HFFc6 (cell line): ENCODE results near the gene DHRS1. TPM values are rescaled to one million over a fixed set of nuclear protein-coding genes. Genes with fewer than 3 reads are reported as not detected.
A peak's percentile ranks its signal among the peaks of the same experiment; 100 is the strongest.

Experiments used
- DNase-seq: peaks from one replicate; pipeline ENCODE4 v3.0.0-alpha.2; 2018
- H3K27ac Mint-ChIP-seq: 2 replicates; pipeline ENCODE4 v1.8.0; 2020; ENCODE audit warnings: mild to moderate bottlenecking, mixed read lengths
- H3K27me3 Mint-ChIP-seq: 2 replicates; pipeline ENCODE4 v1.8.0; 2021; ENCODE audit warnings: mild to moderate bottlenecking, moderate library complexity, mixed read lengths; ENCODE audit not compliant: insufficient read depth
- H3K36me3 Mint-ChIP-seq: 2 replicates; pipeline ENCODE4 v1.8.0; 2021; ENCODE audit warnings: low read depth, mixed read lengths
- H3K4me1 Mint-ChIP-seq: 2 replicates; pipeline ENCODE4 v1.8.0; 2020; ENCODE audit warnings: low read depth, mixed read lengths
- H3K4me3 Mint-ChIP-seq: 2 replicates; pipeline ENCODE4 v1.8.0; 2020; ENCODE audit warnings: mild to moderate bottlenecking, moderate library complexity, mixed read lengths
- H3K9me3 Mint-ChIP-seq: 2 replicates; pipeline ENCODE4 v1.8.0; 2020; ENCODE audit warnings: mild to moderate bottlenecking, mixed read lengths
- total RNA-seq, 6 experiments: library from RNA; stranded (reverse); fragmentation: NEBNext Ultra II Directional; extraction: Animal tissue kit (Norgen Biotek cat#: 25700); gene quantifications; 2 replicates in 1 of 6; 3 replicates in 5 of 6; pipeline ENCODE4 v1.2.3, GENCODE V29; 2021
- TF ChIP-seq, protein P1 (sequence below): fragments of 200-600 bp; sonication (generic); IDR thresholded peaks from 2 replicates; pipeline ENCODE4 v1.5.0; 2021; ENCODE audit warnings: antibody characterized with exemption, mild to moderate bottlenecking

Gene DHRS1
- total RNA-seq, 6 experiments from 2014 or later: 32.9 to 42.2 (median 39.1) TPM

DNA sequence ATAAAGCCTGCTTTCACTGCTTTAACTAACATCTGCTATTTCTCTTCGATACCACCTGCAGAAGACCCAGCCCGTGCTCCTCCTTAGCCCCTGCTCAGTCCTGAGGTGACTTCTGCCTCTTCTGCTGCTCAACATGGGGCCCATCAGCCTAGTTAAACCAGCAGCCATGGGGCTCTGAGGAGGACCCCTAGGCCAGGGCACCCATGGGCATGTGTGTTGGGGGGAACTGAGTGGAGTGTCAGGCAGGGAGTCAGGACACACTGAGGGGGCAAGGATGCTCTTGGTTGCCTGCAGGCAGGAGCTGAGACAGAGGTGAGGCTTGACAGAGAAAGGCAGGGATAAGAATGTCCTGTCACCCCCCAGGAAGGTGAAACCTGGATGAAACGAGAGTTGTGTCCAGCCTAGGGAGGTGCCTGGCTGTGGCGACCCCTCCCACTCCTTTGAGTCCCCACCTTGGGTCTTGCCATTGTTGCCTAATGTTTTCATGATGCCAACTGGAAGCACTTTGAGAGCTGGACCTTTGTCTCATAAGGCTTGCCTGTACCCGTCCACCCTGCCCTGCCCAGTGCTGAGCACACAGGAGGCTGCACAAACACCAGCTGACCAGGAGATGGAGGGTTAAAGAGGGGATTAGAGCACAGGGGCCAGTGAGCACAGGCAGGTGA, 15.7 kb downstream of the DHRS1 start:
- TF ChIP-seq, protein P1, sequence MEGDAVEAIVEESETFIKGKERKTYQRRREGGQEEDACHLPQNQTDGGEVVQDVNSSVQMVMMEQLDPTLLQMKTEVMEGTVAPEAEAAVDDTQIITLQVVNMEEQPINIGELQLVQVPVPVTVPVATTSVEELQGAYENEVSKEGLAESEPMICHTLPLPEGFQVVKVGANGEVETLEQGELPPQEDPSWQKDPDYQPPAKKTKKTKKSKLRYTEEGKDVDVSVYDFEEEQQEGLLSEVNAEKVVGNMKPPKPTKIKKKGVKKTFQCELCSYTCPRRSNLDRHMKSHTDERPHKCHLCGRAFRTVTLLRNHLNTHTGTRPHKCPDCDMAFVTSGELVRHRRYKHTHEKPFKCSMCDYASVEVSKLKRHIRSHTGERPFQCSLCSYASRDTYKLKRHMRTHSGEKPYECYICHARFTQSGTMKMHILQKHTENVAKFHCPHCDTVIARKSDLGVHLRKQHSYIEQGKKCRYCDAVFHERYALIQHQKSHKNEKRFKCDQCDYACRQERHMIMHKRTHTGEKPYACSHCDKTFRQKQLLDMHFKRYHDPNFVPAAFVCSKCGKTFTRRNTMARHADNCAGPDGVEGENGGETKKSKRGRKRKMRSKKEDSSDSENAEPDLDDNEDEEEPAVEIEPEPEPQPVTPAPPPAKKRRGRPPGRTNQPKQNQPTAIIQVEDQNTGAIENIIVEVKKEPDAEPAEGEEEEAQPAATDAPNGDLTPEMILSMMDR: no peak
- H3K36me3 Mint-ChIP-seq: no peaks in the 10 kb centered on the region
- H3K27ac Mint-ChIP-seq: no peak overlapping the region
- DNase-seq: no peak
- no peaks in the 10 kb centered on the region for H3K9me3 Mint-ChIP-seq
- H3K27me3 Mint-ChIP-seq: no peaks in the 10 kb centered on the region; the same call in 1 of the 2 replicates
- no peak overlapping the region for H3K4me3 Mint-ChIP-seq
- H3K4me1 Mint-ChIP-seq: peaks cover 23% of the 10 kb centered on the region

DNA sequence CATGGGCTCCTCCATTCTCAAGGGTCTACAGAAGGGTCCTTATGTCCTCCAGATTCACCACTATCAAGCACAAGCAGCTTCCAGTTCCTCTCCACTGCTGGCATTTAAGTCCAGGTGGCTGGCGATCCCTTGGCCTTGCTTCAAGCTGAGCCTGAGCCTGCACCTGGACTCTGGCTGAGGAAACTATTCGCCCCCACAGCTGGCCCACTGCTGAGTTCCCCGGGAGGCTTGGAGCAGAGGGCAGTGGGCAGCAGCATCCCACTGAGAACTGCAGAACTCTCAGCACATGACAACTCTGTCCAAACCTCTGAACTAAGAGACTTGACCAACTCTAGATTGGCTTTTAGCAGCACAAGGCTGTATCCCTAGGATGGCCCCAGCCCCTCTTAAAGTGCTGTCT, 16.8 kb downstream of the DHRS1 start:
- no peak overlapping the region for H3K27ac Mint-ChIP-seq
- peaks cover 31% of the 10 kb centered on the region for H3K4me1 Mint-ChIP-seq
- no peak for DNase-seq
- H3K27me3 Mint-ChIP-seq: no peaks in the 10 kb centered on the region; the same call in 1 of the 2 replicates
- no peak overlapping the region for H3K4me3 Mint-ChIP-seq
- H3K9me3 Mint-ChIP-seq: no peaks in the 10 kb centered on the region
- no peaks in the 10 kb centered on the region for H3K36me3 Mint-ChIP-seq
- TF ChIP-seq, protein P1: no peak

GRCh38 chr14:24281636-24282035, 17.9 kb downstream of the DHRS1 start:
- TF ChIP-seq, protein P1: no peak
- Mint-ChIP-seq H3K4me1 (peaks cover 31% of the 10 kb centered on the region), H3K27me3 (no peaks in the 10 kb centered on the region; the same call in 1 of the 2 replicates), H3K36me3 (no peaks in the 10 kb centered on the region), H3K4me3 (no peak overlapping the region), H3K27ac (no peak overlapping the region), H3K9me3 (no peaks in the 10 kb centered on the region)
- DNase-seq: no peak

DNA sequence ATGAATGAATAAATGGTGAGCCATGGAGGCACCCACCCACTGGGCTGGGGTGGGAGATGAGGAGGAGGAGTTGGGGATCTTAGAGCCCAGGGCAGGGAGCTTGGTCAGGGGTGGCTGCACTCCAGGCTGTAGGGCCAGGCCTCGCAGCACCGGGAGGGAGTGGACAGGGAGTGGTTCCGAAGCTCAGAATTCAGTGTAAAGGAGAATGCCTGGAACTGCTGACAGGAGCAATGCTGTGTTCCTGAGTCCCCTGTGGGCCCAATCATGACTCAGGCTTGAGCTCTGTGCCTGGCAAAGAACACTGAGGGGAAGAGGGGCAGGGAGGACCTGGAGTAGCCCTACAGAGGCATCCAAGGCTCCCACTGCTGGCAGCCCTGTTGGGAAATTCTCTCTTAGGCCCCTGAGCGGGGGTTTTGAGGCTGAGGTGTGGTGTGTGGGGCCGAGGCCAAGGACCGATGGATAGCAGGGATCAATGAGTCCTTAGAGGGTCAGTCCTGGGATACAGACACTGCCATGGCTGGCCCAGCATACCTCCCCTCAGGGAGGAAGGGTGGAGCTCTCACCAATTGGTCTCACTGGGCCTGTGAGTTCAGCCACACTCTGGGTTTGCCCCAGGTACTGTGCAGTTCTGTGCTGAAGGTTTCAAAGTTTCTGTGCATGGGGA, 18.7 kb downstream of the DHRS1 start:
- DNase-seq: no peak
- no peak overlapping the region for H3K27ac Mint-ChIP-seq
- peaks cover 31% of the 10 kb centered on the region for H3K4me1 Mint-ChIP-seq
- no peaks in the 10 kb centered on the region for H3K36me3 Mint-ChIP-seq
- H3K9me3 Mint-ChIP-seq: no peaks in the 10 kb centered on the region
- no peaks in the 10 kb centered on the region; the same call in 1 of the 2 replicates for H3K27me3 Mint-ChIP-seq
- TF ChIP-seq, protein P1: no peak
- H3K4me3 Mint-ChIP-seq: no peak overlapping the region

DNA sequence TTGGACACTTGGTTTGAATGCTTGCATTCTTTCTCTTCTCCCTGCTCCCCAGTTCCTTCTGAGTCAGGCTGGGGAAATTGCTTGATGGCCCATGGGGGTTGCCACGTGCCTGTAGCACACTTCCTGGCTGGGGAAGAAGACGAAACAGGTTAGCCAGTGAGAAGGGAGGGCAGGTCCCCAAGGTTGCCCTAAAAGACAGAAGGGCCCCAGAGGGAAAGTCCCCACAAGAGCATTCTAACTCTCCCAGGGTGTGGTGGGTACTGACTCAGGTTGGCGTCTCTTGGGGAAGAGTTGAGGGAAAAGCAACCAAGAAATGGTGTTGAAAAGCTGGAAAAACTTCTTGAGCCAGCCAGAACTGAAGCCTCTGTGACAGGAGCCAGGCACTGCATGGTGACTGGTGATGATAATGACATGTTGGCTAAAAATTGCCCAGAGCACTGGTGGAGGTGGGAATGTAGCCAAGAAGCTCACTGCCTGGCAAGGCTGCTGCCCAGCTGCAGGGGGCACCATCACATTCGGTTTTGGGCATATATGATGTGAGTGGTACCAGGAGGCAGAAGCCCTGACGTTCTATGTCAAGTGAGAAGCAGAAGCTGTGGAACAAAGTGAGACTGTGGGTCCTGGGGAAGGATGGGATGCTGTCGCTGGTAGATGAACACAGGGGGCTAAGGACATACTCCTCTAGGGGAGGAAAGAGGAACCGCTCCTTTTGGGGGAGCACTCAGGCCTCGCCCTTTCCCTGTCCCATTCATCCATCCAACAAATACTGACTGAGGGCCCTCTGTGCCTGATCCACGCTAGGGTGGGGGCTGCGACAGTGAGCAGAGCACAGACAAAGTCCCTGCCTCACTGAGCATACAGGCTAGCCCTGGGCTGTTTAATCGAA, 20.0 kb downstream of the DHRS1 start:
- Mint-ChIP-seq H3K4me1 (peaks cover 26% of the 10 kb centered on the region), H3K36me3 (no peaks in the 10 kb centered on the region), H3K27ac (peak overlapping the region; percentile 54), H3K9me3 (no peaks in the 10 kb centered on the region), H3K27me3 (no peaks in the 10 kb centered on the region; the same call in 1 of the 2 replicates), H3K4me3 (no peak overlapping the region)
- DNase-seq: no peak
- TF ChIP-seq, protein P1: peak; percentile 62
